Mesenteric fat pad (tissue), 1 donor: ENCODE measurements around the gene FURIN. TPM values are rescaled to one million over a fixed set of nuclear protein-coding genes. Genes with fewer than 3 reads are reported as not detected.
"Not testable (repeated sequence)": the region's sequence is repeated elsewhere in the genome, so short reads cannot be mapped to it uniquely, and the experiment has no call there.

Experiments
- DNase-seq: peaks from one replicate; pipeline ENCODE4 v3.0.0-alpha.2; 2020; ENCODE audit warnings: low spot score
- total RNA-seq: library from RNA; stranded (reverse); fragmentation: NEBNext Ultra II Directional; extraction: Animal tissue kit (Norgen Biotek cat#: 25700); gene quantifications from one replicate; pipeline ENCODE4 v1.2.1, GENCODE V29; 2021
- donor health status: DM: yes; HTN: yes; CAD: no.

FURIN gene
- total RNA-seq, 1 donor from 2014 or later, result 99.8 TPM

GRCh38 chr15:90914305-90915080, 46.1 kb downstream of the FURIN start:
- no peak for DNase-seq

DNA sequence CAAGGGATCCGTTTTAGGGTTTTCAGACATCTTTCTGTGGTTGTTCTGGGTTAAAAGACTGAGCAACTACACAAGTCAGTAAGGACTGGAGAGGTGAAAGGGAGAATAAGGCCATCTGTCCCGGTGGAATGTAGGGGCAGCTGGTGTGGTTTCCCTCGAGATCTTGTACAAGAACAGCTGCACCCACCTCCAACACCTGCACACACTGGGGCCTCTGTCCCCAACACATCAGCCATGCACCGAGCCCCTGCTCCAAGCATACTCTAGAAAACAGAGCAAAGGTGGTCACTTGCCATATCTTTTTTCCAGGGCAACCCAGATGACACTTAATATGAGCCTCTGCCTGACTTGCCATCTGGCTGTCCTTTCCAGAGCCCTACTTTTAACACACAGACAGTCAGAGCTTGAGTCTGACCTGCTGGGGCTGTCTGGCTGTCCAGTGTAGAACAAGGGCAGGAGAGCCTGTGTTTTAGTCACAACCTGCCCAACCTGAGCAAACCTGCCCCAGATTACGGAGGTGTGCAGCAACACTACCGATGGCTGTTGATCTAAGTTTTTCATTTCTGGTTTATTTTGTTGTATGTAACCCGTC, 46.9 kb downstream of the FURIN start:
- DNase-seq, result no peak

- no peak for DNase-seq
Observed at GRCh38 chr15:90915808-90916440, 47.5 kb downstream of the FURIN start.

DNA sequence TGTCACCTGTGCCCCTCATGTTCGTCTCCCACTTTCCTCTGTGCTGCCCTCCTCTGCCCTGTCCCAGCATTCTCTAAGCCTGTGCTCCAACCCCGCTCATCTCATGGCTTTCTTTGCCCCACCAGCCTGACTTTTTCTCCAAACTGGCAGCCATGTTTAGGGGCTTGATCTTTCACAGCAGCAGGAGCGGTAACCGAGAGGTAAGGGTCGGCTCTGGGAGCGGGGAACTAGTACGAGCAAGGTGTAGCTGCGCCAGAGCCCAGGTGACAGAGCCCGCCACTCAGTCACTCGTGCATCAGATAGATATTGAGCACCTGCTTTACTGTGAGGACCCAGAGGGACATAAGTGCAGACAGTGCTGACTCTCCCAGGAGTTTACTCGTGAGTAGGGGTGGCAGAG, 48.1 kb downstream of the FURIN start:
- DNase-seq, result no peak

GRCh38 chr15:90917569-90917968, 49.2 kb downstream of the FURIN start:
- no peak for DNase-seq

GRCh38 chr15:90918034-90918788, 49.8 kb downstream of the FURIN start:
- no peak for DNase-seq

DNA sequence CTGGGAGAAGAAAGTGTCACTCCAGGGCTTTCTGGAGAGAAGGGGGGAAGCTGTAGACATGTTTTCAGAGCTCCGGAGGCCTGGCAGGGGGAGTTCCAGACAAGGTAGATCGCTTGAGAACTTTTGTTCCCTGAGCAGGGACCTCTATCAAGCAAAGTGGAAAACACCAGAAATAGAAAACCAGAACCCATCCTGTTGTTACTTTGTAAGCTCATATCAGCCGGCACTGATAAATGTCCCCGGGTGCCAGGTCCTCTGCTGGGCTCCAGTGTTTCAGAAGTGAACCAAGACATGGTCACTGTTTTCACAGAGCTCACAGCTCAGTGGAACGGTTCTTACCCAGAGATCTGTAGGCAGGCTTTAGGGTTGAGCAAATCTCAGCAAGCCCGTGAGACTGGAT, 50.4 kb downstream of the FURIN start:
- no peak for DNase-seq

DNA sequence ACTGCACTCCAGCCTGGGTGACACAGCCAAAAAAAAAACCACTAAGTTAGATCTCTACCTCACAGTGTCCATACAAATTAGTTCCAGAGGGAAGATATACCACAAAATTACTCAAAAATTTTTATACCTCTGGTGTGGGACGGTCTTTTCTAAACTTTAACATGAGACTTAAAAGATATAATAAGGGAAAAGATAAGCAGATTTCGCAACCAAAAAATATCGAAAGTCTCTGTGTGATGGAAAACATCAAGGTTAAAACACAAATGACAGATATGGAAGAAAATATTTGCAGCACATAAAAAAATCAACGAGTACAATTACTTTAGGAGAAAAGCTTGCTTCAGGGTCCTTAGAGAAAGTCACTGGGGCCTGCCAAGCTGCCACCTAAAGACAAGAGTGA, 53.5 kb downstream of the FURIN start:
- DNase-seq, result no peak

DNA sequence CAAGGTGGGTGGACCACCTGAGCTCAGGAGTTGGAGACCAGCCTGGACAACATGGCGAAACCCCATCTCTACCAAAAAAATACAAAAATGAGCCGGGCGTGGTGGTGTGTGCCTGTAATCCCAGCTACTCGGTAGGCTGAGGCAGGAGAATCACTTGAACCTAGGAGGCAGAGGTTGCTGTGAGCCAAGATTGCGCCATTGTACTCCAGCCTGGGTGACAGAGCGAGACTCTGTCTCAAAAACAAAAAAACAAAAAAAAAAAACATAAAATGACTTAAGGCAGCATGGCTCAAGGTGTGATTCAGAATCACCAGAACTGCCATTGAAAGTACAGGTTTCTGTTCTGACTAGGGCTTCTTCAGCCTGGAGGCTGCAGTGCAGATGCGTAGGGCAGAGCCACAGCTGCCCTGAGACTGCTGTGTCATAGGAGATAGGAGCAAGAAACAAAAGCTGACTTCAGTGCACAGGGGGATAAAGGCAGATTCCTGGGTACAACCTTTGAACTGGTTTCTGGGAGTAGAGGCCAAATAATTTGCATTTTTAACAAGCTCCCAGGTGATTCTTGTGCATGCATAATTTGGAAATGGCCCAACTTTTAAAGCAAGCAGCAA, 54.4 kb downstream of the FURIN start:
- not testable (repeated sequence) for DNase-seq

- no peak for DNase-seq
Observed at GRCh38 chr15:90924375-90924774, 56.0 kb downstream of the FURIN start.

DNA sequence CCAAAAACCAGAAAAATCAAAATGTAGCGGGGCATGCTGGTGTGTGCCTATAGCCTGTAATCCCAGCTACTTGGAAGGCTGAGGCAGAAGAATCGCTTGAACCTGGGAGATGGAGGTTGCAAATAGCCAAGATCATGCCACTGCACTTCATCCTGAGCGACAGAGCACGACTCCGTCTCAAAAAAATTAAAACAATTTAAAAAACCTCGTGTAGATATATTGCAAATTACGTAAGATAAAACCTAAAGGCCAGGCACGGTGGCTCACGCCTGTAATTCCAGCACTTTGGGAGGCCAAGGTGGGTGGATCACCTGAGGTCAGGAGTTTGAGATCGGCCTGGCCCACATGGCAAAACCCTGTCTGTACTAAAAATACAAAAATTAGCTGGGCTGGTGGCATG, 58.4 kb downstream of the FURIN start:
- DNase-seq, result not testable (repeated sequence)

- not testable (repeated sequence) for DNase-seq
Observed at GRCh38 chr15:90928106-90928505, 59.7 kb downstream of the FURIN start.

DNA sequence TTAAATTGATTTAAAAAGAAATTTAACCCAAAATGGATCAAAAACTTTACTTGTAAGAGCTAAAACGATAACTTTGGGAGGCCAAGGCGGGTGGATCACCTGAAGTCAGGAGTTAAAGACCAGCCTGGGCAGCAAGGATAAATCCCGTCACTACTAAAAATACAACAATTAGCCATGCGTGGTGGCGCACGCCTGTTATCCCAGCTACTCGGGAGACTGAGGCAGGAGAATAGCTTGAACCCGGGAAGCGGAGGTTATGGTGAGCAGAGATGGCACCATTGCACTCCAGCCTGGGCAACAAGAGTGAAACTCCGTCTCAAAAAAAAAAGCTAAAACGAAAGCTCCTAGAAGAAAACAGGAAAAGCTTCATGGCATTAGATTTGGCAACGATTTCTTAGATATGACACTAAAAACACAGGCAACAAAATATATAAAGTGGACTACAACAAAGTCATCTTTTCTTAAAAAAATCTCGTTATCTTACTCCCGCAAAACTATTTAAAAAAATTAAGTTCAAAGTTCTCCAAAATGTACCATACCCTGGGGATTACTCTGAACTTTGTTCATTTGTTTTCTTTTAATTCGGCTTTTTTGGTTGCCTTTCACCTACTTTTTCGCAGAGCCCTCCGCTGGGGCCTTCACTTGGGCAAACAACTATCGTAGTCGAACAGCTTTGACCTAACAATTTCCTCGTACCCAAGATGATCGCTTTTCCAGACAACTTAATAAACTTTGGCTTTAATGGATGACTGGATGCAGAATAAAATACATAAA, 61.0 kb downstream of the FURIN start:
- DNase-seq, result no peak

DNA sequence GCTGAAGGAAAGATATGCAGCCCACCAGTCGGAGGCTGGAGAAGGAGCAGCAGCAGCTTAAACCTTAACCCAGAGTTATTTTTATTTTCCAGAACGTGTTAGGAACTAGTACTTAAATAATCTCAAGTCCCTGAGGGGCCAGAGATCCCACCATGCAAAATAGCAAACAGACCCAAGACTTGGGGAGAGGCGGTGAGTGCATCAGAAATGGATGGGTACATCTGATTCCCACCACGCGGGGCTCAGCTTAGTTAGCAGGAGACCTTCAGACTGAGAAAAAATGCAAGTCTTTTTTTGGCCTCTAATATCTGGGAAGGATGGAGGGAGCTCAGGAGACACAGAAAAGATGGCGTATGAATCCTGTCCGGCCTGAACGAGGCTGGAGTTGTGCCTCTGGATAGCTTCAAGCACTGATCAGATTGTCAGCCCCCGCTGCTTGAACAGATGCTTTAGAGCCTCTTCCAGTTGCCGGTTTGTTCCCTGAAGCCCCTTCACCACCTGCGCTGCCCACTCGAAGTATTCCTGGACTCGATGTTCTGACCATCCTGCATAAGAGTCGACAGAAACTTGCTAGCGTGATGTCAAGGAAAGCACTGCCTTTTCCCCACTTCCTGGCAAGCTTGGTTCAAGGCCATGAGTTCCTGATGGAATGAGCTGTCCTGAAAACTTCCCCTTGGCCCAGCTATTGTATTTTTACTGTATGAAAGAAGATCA, 62.6 kb downstream of the FURIN start:
- no peak for DNase-seq

DNA sequence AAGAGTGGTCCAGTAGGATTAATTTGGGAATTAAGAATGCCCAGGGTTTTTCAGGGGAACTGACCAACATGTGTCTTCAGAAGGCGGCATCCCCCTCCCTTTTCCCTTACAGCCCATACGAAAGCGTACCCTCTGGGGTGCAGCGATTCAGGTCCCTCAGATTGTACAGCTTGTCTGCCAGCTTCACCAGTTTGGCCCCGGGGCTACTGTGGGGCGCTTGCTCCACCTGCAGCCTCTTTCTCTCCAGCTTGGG, 63.1 kb downstream of the FURIN start:
- no peak for DNase-seq

DNA sequence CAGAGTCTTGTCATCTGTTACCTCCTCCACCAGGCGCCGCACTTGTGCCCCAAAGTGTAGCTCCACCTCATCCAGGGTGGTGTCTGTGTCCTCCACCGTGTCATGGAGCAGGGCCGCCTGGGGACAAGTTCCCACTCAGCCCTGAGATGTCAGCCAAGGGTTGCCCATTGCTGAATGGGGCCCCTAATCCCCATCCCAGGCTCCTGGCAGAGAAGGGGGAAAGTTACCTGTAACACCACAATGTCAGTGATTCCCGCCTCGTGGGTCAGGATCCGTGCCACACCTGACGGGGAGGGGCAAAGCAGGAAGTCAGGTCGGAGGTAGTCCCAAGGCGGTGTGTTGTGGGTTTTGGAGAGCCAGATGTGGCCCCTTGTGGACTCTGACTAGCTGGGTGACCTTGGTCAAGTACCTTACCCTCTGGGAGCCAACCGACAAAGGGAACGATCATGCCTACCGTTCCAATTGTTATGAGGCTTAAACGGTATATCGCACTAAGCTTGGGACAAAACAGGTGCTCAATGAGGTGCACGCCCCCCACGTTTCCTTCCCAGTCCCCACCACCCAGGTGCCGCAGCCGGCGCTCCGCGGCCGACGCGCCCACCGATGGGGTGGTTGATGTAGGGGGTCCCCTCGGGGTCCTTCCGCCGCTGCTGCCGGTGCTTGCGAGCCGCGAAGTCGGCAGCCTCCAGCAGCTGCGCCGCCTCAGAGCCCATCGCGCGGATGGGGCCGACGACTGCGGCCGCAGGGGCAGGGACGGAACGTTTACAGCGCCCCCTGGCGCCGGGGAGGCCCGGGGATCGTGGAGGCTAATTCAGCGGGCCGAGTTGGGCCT, 63.7 kb downstream of the FURIN start, which contains the start of gene HDDC3:
TSS of gene HDDC3 (minus strand) at position 722 of the 832 bp plus-strand sequence. CDS start at position 713, 9 bp downstream.
- DNase-seq, result peak; percentile 98

GRCh38 chr15:90932660-90932991, 64.2 kb downstream of the FURIN start:
- DNase-seq, result no peak
